ENCODE data around the gene RFC3.

Gene RFC3

GRCh38 chr13:33868343-33868994 lies 50.5 kb downstream of the RFC3 start:
- DNase-seq = no peak

GRCh38 chr13:33869005-33869404 lies 51.1 kb downstream of the RFC3 start:
- no peak for DNase-seq

- DNase-seq = no peak
Observed at GRCh38 chr13:33870046-33870668, 52.2 kb downstream of the RFC3 start.

- DNase-seq = no peak
Observed at GRCh38 chr13:33871207-33872004, 53.5 kb downstream of the RFC3 start.

GRCh38 chr13:33872005-33872351 lies 54.0 kb downstream of the RFC3 start:
- DNase-seq = no peak

GRCh38 chr13:33873251-33873908 lies 55.4 kb downstream of the RFC3 start:
- no peak for DNase-seq

- no peak for DNase-seq
Observed at GRCh38 chr13:33874871-33875270, 56.9 kb downstream of the RFC3 start.

- DNase-seq = no peak
Observed at GRCh38 chr13:33875618-33876401, 57.9 kb downstream of the RFC3 start.

- no peak for DNase-seq
Observed at GRCh38 chr13:33876716-33877394, 58.9 kb downstream of the RFC3 start.

GRCh38 chr13:33879118-33879517 lies 61.2 kb downstream of the RFC3 start:
- DNase-seq = no peak

- no peak for DNase-seq
Observed at GRCh38 chr13:33882804-33883203, 64.9 kb downstream of the RFC3 start.

GRCh38 chr13:33884531-33885220 lies 66.7 kb downstream of the RFC3 start:
- DNase-seq = no peak

Data from activated T-cell treated with anti-CD3 and anti-CD28 coated beads for 4 hours (primary cell).